Ovary (tissue), 3 donors: ENCODE results near the gene KEL.

Source experiments
- EP300 ChIP-seq: sonication (generic); formaldehyde crosslinking; IDR thresholded peaks from one replicate; pipeline ENCODE4 v1.6.1; 2017; ENCODE audit warnings: antibody characterized with exemption
- TF ChIP-seq, protein P1 (sequence below), 3 donors: fragments of 450-650 bp in 2 of 3; fragments of 200-600 bp in 1 of 3; IDR thresholded peaks; one replicate each; pipeline versions ENCODE4 v1.5.1 to v1.8.0; 2016 to 2022; ENCODE audit warnings: antibody characterized with exemption in 3 of 3, mild to moderate bottlenecking in 1 of 3
- donor health status: DM: no; HTN: no; CAD: no.

DNA sequence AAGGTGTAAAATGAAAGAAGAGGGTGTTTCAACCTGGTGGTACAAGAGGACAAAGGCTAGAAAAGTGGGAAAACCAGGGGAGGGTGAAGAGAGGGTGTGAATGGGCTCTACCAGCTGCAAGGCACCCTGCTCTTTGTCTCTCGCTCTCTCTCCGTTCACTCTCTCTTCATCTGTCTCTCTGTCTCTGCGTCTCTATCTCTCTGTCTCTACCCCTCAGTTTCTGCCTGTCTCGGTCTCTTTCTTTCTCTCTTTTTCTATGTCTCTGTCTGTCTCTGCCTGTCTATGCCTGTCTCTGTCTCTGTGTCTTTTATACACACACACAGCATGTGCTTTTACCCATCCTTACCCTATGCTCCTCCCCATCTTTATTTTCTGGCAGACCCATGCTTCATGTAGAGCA lies 23.6 kb downstream of the KEL start:
- TF ChIP-seq, protein P1, sequence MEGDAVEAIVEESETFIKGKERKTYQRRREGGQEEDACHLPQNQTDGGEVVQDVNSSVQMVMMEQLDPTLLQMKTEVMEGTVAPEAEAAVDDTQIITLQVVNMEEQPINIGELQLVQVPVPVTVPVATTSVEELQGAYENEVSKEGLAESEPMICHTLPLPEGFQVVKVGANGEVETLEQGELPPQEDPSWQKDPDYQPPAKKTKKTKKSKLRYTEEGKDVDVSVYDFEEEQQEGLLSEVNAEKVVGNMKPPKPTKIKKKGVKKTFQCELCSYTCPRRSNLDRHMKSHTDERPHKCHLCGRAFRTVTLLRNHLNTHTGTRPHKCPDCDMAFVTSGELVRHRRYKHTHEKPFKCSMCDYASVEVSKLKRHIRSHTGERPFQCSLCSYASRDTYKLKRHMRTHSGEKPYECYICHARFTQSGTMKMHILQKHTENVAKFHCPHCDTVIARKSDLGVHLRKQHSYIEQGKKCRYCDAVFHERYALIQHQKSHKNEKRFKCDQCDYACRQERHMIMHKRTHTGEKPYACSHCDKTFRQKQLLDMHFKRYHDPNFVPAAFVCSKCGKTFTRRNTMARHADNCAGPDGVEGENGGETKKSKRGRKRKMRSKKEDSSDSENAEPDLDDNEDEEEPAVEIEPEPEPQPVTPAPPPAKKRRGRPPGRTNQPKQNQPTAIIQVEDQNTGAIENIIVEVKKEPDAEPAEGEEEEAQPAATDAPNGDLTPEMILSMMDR (IDR thresholded peaks at IDR 0.05): no peak
- no peak for TF ChIP-seq EP300
